ENCODE results near the gene SERPING1. TPM values are rescaled to one million over a fixed set of nuclear protein-coding genes. Genes with fewer than 3 reads are reported as not detected.

The SERPING1 gene
- total and polyA plus RNA-seq, 2 donors (not counting 3 experiments of a cell fraction or from before 2014, with no cell fraction given): 0.30 TPM; not detected in 1

DNA sequence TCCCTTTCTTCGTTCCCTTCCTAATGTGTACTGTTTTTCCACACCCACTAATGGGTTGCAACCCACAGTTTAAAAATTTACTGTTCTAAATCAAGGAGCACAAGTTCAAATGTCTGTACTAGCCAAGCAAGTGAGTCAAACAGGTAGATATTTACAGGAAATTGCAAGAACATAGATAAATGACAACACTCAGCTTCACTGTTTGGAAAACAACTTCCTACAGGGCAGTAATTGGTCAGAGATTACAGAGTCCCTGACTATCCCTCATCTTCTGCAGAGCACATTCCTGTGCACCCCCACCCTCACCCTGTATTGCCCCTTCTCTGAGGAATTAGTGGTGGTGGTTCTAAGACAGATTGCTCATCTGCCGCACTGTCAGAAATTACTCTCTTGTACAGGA is 1.9 kb downstream of the SERPING1 start:
- Histone ChIP-seq H3K36me3 (ENCODE audit: control insufficient read depth in 2 of 2, extremely low read depth in 1 of 2, insufficient read depth in 2 of 2, low read length in 2 of 2) (no peaks in the 10 kb centered on the region), H3K79me2 (ENCODE audit: control insufficient read depth, insufficient read depth, low read length) (no peaks in the 10 kb centered on the region), H3K9me1 (replicated peaks; ENCODE audit: control insufficient read depth, extremely low read depth, insufficient read depth, low read length) (no peaks in the 10 kb centered on the region), H3K9ac (replicated peaks; ENCODE audit: extremely low read depth, insufficient read depth, low read length) (no peak overlapping the region), H2AFZ (ENCODE audit: low read depth, low read length) (no peak overlapping the region), H3K27ac (ENCODE audit: insufficient read depth, low read depth, low read length) (no peak overlapping the region), H3K9me3 (replicated peaks; ENCODE audit: control insufficient read depth, insufficient read depth, low read length) (no peaks in the 10 kb centered on the region), H3K4me2 (ENCODE audit: insufficient read depth, low read length) (no peak overlapping the region), H4K20me1 (replicated peaks; ENCODE audit: control insufficient read depth, extremely low read depth, insufficient read depth, low read length) (no peaks in the 10 kb centered on the region), H3K4me1 (ENCODE audit: control insufficient read depth, extremely low read depth, insufficient read depth, low read length) (no peaks in the 10 kb centered on the region), H3K27me3 (ENCODE audit: control insufficient read depth in 2 of 2, insufficient read depth in 2 of 2, low read length in 2 of 2) (peaks cover 22 to 31% of the 10 kb centered on the region in 2 experiments), H3K4me3 (replicated peaks in 1 of 3; ENCODE audit: insufficient read depth in 1 of 3, low read depth in 1 of 3, low read length in 3 of 3) (no peak overlapping the region)
- ChIA-PET POLR2A (no interaction called here), CTCF (interaction anchor here (1.6 kb wide), 1 partner anchor 32 kb away, joined by 4 read pairs; the partner anchor contains the start of gene UBE2L6)
- intact Hi-C loops (cut with micrococcal nuclease) (no loop called here), dilution Hi-C loops (cut with MboI; ENCODE audit: extremely low pct_ligation_motif_present, low sequenced_read_pairs) (no loop called here)
- TF ChIP-seq, protein P1, sequence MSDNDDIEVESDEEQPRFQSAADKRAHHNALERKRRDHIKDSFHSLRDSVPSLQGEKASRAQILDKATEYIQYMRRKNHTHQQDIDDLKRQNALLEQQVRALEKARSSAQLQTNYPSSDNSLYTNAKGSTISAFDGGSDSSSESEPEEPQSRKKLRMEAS (IDR thresholded peaks at IDR 0.05; ENCODE audit: insufficient read depth, insufficient read length): no peak
- TF ChIP-seq POLR2AphosphoS5 (IDR thresholded peaks at IDR 0.05; ENCODE audit: insufficient read depth, low read depth, low read length): no peak
- TF ChIP-seq GATA2 (IDR thresholded peaks at IDR 0.05; ENCODE audit: insufficient read depth, insufficient read length, low read depth, low read length): no peak
- TF ChIP-seq JUN (IDR thresholded peaks at IDR 0.05; ENCODE audit: borderline replicate concordance, insufficient read depth, insufficient read length, low read depth): no peak
- TF ChIP-seq, protein P2, sequence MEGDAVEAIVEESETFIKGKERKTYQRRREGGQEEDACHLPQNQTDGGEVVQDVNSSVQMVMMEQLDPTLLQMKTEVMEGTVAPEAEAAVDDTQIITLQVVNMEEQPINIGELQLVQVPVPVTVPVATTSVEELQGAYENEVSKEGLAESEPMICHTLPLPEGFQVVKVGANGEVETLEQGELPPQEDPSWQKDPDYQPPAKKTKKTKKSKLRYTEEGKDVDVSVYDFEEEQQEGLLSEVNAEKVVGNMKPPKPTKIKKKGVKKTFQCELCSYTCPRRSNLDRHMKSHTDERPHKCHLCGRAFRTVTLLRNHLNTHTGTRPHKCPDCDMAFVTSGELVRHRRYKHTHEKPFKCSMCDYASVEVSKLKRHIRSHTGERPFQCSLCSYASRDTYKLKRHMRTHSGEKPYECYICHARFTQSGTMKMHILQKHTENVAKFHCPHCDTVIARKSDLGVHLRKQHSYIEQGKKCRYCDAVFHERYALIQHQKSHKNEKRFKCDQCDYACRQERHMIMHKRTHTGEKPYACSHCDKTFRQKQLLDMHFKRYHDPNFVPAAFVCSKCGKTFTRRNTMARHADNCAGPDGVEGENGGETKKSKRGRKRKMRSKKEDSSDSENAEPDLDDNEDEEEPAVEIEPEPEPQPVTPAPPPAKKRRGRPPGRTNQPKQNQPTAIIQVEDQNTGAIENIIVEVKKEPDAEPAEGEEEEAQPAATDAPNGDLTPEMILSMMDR (IDR thresholded peaks at IDR 0.05; ENCODE audit: extremely low read depth in 1 of 2, insufficient read depth in 1 of 2, low read depth in 1 of 2, low read length in 2 of 2): no peak
- no peak for TF ChIP-seq EZH2 (IDR thresholded peaks at IDR 0.05; ENCODE audit: borderline replicate concordance, low read depth, low read length, severe bottlenecking)
- TF ChIP-seq MYC (IDR thresholded peaks at IDR 0.05; ENCODE audit: low read depth, low read length): no peak
- no peak for TF ChIP-seq POLR2A (IDR thresholded peaks at IDR 0.05; ENCODE audit: low read depth, low read length)
- DNase-seq (ENCODE audit: low read depth, low spot score): no peak
- no peak for FAIRE-seq
- no TSS peak for BruUV-seq (replicated peaks)

Data from endothelial cell of umbilical vein (primary cell).